ENCODE data around the gene UGT2A2.
"Not testable (repeated sequence)": the region's sequence is repeated elsewhere in the genome, so short reads cannot be mapped to it uniquely, and the experiment has no call there.

The UGT2A2 gene

DNA sequence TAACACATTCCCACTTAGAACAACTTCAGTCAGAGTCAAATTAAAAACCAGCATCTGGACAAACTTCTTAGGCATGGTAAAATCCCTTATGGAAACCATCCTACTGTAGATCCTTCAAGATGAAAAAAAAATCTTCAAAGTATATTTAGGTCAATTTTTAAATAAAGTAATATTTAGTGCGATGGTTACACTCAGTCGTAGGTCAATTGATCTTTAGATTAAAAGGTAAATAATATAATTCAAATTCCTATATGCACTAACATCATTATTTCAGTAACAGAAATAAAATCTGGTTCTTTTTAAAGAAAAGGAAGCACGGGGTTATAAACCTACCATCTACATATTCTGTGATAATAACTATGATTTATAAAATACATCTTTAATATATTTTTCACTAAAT, at the start of gene UGT2A2:
Gene UGT2A2, minus strand, starts transcription at position 101 of the 400 bp plus-strand sequence. Its CDS starts 2 bp downstream, at position 99.
- DNase-seq = no peak

DNA sequence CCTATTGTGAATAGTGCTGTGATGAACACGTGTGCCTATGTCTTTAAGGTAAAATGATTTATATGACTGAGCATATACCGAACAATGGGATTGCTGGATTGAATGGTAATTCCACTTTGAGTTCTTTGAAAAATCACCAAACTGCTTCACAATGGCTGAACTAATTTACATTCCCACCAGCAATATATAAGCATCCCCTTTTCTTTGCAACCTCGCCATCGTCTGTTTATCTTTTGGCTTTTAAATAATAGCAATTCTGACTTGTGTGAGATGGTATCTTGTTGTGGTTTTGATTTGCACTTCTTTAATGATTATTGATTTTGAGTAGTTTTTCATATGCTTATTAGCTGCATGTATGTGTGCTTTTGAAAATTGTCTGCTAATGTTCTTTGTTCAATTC, 45.4 kb upstream of the UGT2A2 start:
- no peak for DNase-seq

DNA sequence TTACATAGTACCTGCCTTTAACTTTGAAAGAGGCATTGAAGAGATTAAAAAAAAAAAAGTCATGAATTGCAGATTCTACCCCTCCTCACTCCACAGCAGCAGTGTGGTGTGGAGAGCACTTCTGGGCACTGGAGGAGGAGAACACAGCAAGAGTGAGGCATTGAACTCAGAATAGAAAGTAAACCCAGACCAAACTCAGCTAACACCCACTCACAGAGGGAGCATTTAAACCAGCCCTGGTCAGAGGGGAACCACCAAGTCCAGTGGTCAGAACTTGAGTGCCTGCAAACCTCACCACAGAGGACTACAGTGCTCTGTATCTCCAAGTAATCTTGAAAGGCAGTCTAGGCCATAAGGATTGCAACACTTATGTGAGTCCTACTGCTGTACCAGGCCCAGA, 29.2 kb upstream of the UGT2A2 start:
- no peak for DNase-seq

DNA sequence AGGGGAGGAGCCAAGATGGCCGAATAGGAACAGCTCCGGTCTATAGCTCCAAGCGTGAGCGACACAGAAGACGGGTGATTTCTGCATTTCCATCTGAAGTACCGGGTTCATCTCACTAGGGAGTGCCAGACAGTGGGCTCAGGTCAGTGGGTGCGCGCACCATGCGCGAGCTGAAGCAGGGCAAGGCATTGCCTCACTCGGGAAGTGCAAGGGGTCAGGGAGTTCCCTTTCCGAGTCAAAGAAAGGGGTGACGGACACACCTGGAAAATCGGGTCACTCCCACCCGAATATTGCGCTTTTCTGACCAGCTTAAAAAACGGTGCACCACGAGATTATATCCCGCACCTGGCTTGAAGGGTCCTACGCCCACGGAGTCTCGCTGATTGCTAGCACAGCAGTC, 24.6 kb upstream of the UGT2A2 start:
- not testable (repeated sequence) for DNase-seq

DNA sequence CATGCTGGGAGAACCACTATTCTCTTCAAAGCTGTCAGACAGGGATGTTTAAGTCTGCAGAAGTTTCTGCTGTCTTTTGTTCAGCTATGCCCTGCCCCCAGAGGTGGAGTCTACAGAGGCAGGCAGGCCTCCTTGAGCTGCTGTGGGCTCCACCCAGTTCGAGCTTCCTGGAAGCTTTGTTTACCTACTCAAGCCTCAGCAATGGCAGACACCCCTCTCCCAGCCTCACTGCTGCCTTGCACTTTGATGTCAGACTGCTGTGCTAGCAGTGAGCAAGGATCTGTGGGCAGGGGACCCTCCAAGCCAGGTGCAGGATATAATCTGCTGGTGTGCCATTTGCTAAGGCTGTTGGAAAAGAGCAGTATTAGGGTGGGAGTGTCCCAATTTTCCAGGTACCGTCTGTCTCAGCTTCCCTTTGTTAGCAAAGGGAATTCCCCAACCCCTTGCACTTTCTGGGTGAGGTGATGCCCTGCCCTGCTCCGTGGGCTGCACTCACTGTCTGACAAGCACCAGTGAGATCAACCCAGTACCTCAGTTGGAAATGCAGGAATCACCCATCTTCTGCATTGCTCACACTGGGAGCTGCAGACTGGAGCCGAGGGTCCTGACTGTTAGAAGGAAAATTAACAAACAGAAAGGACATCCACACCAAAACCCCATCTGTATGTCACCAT, 21.8 kb upstream of the UGT2A2 start:
- DNase-seq = not testable (repeated sequence)

DNA sequence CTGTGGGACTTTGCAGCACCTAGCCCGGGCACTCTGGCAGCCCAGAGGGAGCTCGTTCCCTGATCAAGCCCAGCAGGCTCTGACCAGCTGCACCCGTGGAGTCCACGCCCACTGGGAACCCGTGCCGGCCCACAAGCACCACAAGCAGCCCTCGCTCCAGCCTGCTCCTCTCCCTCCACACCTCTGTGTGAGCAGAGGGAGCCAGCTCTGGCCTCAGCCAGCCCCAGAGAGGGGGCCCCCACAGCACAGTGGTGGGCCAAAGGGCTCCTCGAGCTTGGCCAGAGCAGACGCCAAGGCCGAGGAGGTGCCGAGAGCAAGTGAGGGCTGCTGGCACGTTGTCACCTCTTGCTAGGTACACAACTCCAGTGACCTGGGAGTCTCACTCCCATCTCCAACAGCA, 18.7 kb upstream of the UGT2A2 start:
- DNase-seq = no peak

DNA sequence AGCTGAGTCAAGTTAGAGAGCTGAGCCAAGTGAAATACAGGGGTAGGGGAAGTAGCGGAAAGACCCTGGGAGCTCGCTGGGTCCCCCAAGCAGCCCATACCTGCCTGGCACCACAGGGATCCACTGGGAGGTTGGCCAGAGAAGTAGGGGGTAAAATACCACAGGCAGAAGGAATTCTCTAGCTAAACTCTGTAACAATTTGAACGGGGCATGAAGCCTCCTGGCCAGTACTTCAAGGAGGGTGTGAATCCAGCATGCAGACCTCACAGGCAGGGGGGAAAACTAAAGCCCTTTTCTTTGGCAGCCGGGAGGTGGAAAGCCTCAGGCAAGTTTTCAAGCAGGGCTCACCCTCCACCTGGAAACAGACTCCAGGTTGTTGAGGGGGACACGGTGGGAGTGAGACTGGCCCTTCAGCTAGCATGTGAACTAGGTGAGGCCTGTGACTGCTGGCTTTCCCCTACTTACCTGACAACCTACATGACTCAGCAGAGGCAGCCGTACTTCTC, 17.3 kb upstream of the UGT2A2 start:
- DNase-seq = no peak

DNA sequence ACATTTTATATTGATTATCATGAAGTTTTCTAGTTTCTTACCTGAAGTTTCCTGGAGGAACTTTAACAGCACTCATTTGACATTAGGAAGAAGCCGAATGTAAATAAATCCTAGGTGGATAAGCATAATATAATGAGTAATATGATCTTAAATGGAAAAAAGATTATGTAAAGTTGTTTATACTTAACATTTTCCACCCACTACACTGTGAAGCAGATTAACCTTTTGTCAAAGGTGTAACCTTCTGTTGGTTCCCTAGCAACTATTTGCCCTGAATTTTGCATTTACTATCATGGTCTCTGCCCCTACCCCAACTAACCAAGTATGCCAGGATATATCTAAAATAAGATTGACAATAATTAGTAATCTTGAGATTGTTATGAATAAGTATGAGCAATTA, 13.7 kb upstream of the UGT2A2 start, which contains the start of gene UGT2A1:
Gene UGT2A1, minus strand, starts transcription at position 101 of the 400 bp plus-strand sequence. CDS start 5,603 bp downstream, outside the sequence.
- DNase-seq = no peak

DNA sequence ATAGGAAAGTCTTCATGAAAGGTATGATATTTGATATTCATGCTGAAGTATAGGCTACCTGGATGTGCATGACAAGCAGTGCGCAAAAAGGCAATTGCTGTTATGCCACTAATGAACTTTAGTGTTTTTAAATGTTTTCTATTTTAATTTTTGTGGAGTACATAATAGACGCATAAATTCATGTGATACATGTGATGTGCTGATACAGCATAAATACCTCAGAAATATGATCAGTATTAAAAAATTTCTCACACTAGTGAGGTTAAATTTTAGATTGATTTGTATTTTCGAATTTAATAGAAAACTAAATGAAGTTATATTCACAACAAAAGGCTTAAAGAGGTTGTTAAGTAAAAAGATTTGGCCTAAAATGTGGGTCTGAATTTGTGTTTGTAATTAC, 11.4 kb upstream of the UGT2A2 start:
- DNase-seq = no peak

DNA sequence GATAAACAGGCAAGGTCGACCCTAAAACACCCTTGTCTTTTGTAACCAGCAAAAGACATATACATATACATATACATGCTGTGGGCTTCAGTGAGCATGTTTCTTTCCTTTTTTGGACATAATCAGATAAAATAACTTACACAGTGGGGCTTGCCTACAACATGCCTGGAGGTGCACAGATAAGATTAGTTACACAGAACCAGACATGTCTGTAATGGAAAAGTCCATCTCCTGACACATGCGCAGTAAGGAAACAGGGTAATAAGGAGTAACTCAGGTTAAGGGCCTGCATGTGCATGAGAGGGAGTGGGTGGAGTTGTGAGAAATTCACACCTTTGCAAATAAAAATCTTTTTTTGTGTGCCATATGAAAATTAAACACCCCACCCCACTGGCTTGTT, 10.2 kb upstream of the UGT2A2 start:
- DNase-seq = no peak

DNA sequence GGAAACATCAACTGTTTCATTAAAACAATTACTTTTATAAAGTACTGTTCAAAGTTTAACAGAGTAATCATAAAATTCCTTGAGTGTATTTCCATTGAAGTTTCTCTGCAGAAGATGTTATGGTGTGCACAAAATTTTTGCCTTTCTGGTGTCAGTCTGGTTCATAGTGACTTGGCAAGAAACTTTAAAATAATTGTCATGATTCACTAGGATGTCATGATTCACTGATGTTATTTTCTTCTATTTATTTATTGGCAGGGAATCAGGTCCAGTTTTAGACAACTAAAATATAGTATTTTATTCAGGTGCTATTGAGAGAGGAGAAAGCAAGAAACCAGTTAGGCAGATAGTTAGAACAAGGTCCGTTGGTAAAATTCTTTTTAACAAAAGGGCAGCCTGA, 9.8 kb upstream of the UGT2A2 start:
- DNase-seq = no peak

DNA sequence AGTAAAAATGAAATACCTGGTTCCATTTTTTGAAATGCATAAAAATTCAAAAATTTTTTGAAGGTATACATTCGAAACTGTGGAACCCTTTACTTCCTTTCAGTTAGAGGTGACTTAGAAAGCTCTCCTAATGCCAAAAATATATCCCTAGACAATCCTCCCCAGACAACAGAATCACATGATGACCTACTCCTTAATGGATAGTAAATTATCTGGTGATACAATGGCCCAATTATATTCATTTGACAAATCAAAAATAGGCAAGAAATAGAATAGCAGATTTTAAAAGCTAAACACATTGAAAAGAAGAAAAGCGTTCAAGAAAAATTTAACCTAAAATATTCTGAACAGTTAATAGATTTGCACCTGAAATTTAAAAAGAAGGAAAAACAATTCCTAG, 3.5 kb upstream of the UGT2A2 start:
- DNase-seq = no peak

DNA sequence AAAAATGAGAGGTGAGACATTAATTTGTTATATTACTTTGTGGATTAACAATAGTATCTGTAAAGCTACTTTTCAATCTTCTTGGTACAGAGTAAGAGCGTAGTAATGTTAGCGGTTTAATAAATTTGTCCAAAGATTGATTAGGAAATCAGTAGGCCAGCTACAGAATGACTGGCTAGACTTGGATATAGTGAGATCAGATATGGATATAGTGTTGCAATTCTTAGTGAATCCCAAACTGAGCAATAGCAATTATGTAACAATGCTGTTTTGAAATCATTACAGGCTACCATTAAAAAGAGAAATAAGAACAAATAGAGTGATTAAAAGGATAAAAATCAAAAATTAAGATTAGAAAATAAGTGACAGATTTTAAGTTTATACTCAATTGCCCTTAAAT, 847 bp upstream of the UGT2A2 start:
- no peak for DNase-seq

DNA sequence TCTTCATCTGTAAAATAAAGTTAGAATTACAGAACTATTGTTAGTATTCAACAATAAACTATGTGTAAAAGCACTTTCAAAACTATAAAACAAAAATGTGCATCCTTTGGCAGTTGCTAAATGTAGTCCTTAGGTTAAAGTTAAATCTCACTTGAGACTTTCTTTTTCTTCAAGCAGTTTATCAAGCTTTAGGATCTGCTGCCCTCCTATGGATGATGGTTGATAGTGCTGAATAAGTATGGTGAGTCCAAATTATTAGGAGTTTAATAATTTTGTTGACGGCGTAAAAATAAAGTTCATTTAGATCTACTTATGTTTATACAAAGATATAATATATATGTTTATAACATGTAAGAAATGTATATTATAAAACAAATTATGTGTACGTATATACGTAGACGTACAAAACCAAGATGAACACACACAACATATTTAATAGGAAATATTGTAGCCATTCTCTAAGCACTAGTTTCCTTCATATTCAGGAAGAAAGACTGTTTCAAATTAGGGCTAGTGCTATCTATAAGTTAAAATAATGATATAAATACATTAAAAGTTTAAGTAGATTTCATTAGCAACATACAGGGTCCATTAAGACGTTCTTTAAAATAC, 22.3 kb downstream of the UGT2A2 start:
- DNase-seq = no peak

DNA sequence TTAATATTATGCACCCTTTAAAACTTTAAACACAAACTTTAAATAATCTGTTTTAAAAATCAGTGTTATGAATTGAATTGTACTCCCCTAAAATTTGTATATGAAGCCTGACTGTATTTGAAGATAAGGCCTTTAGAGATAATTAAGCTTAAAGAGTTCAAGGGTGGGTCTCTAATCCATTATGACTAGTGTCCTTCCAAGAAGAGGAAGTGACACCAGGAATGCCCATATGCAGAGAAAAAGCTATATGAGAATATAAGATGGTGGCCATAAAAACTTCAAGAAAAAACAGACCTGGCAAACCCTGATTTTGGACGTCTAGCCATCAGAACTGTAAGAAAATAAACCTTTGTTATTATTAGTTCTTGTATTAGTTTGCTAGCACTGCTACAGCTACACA, 29.0 kb downstream of the UGT2A2 start:
- no peak for DNase-seq

DNA sequence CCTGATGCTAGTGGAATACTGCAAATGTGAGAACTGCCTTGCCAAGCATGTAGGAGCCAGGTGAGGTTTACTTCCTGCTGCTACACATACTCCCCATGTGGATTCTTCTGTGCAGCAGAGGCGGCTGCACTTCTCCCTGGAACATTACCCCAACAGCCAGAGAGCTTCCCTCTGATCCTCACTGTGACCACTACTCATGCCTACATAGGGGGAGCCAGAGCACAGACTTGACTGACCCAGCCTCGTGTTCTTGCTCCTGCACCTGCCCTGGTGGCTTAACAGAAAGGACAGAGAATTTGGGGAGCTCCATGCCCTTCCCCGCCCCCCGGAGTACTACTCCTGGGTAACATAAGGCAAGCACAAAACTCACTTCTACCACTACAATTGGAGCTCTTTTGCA, 38.4 kb downstream of the UGT2A2 start:
- DNase-seq = no peak

DNA sequence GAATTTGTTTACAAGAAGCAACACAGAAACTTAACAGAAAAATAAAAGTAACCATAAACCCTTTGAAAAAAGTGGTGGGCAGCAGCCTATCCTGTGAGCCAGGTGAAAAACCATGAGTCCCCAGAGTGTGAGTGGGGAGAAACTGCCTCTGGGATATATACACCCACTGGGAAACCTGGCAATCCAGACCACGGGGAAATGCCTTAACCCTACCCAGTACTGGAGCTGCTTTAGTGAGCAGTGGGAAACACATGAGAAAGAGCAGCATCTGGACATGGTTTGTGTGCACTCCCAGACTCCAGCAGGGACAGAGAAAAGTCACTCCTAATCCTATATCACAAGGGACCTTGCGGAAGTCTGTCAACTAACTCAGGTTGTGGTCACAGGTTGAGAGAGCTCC, 39.4 kb downstream of the UGT2A2 start:
- no peak for DNase-seq

DNA sequence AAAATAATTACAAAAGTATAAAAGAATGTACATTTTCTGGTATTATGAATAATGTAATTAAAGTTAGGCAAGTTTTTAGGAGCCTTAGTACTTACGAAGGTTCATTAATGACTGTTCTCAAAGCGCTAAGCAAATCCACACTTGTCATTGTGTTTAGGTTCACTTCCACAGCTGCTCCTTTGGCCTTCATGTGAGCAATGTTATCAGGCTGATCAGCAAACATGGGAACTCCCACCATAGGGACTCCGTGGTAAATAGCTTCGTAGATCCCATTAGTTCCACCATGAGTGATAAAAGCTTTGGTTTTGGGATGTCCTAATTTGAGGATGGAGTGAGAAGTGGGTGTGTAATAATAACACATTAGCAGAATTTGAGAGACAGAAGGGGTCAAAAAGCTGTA, 45.1 kb downstream of the UGT2A2 start:
- DNase-seq = no peak

DNA sequence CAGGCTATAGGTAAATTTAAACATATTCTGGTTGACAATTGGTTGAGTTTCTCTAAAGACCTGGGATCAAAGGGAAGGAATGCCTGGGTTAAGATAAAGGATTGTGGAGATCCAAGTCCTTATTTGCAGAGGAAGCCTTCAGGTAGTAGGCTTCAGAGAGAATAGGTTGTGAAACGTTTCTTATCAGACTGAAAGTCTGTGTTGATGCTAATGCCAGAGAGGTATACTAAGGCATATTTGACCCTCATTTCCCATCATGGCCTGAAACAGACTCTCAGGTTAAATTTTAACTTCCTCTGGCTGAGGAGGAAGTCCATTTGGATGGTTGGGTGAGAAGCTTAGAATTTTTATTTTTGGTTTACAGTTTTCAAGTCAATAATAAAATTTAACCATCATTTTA, 48.1 kb downstream of the UGT2A2 start:
- DNase-seq = no peak

DNA sequence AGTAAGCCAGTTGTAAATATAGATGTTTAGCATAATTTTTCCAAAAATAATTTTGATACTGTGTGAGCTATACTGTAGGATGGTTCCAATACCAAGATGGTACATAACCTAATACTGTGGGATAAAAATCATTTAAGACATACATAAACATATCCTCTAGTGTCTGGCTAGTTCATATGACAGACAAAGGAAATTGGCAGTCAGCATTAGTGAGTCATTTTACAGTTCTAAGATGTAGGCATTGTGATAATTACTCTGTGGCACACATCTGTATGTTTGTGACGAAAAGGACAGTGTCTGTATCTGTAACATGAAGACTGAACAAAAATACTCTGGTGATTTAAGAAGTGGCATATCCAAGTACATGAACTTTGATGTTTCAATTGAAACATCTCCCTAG, 49.6 kb downstream of the UGT2A2 start:
- DNase-seq = no peak

DNA sequence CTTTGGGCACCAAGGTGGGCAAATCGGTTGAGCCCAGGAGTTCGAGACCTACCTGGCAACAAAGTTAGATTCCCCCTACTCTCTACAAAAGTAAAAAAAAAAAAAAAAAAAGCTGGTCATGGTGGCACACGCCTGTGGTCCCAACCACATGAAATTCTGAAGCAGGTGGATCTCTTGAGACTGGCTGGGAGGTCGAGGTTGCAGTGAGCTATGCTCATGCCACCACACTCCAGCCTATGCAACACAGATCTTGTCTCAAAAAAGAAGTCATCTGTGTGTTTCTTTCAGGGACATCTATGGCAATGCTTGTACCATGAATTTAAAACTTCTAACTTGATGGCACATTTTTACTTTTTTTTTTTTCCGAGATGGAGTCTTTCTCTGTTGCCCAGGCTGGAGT, 55.3 kb downstream of the UGT2A2 start:
- no peak for DNase-seq

DNA sequence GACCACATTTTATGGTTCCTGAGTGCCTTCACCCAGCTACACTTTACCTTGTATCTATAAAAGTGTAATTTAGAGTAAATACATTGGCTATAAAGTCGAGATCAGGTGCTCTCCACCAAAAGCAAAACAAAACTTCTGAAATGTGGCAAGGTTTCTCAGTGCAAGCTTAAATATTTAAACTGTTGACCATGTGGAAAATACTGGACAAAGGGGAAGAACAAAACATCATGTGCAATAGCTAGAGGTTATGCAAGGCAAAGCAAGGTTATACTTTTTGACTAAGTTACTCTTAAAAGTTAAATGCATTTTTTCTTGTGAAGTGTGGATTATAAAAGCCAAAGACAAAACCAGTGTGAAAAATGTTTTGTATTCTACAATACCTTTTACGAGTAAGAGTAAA, 55.9 kb downstream of the UGT2A2 start:
- no peak for DNase-seq

DNA sequence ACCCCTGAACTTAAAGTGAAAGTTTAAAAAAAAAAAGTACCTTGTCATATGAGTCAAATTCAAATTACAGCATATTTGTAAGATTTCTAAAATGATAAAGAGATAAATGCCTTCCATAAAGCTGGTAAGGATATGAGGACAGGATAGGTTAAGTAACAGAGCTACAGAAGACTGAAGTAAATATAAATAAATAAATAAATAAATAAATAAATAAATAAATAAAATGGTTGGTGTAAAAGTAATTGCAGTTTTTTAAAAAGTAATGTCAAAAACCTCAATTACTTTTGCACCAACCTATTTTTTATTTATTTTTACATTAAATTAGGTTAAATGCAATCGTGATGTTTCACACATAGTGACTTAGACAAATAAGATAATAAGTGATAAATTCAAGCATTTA, 62.2 kb downstream of the UGT2A2 start:
- no peak for DNase-seq

DNA sequence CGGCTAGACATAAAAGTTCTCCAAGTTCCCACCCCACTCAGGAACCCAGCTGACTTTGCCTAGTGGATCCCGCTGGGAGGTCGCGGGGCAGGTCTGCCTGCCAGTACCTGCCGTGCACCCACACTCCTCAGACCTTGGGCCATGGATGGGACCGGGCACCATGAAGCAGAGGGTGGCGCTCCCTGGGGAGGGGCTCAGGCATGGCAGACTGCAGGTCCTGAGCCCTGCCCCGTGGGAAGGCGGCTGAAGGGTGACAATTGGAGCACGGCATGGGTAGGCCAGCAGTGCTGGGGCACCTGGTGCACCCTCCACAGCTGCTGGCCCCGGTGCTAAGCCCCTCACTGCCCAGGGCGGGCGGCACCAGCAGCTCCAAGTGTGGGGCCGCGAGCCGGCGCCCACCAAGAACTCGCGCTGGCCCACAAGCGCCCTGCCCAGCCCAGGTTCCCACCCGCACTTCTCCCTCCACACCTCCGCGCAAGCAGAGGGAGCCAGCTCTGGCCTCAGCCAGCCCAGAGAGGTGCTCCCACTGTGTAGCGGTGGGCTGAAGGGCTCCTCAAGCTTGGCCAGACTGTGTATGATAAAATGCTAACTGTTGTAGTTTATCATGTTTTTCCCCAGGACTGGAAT, 63.1 kb downstream of the UGT2A2 start:
- DNase-seq = no peak
